Activated CD8-positive, alpha-beta T cell treated with anti-CD3 and anti-CD28 coated beads for 36 hours (primary cell): ENCODE data around the gene HNRNPC. TPM values are rescaled to one million over a fixed set of nuclear protein-coding genes. Genes with fewer than 3 reads are reported as not detected.
"Not testable (repeated sequence)": the region's sequence is repeated elsewhere in the genome, so short reads cannot be mapped to it uniquely, and the experiment has no call there.

Experiments
- ATAC-seq: fragments of 200-7000 bp; cut with Tn5 transposase; one replicate; pipeline ENCODE4 v1.10.0; 2021; ENCODE audit warnings: mild to moderate bottlenecking, moderate library complexity
- CTCF ChIA-PET: fragments of 350-600 bp; sonication (Branson Sonifier 250); formaldehyde crosslinking; loops from one replicate; lab custom pipeline; 2021; ENCODE audit warnings: antibody characterized with exemption; lab: Charles Lee
- POLR2A ChIA-PET: fragments of 350-600 bp; sonication (Branson Sonifier 250); formaldehyde crosslinking; loops from one replicate; lab custom pipeline; 2021; ENCODE audit warnings: antibody characterized with exemption; lab: Charles Lee
- DNase-seq: peaks from one replicate; pipeline ENCODE4 v3.0.0-alpha.2; 2020
- H3K27ac Mint-ChIP-seq: one replicate; pipeline ENCODE4 v1.8.0; 2021; ENCODE audit warnings: mild to moderate bottlenecking, mixed read lengths
- H3K27me3 Mint-ChIP-seq: one replicate; pipeline ENCODE4 v1.8.0; 2021; ENCODE audit warnings: mixed read lengths
- H3K36me3 Mint-ChIP-seq: one replicate; pipeline ENCODE4 v1.8.0; 2021; ENCODE audit warnings: low read depth, mixed read lengths
- H3K4me1 Mint-ChIP-seq: one replicate; pipeline ENCODE4 v1.8.0; 2021; ENCODE audit warnings: low read depth, mixed read lengths
- H3K4me3 Mint-ChIP-seq: one replicate; pipeline ENCODE4 v1.8.0; 2021; ENCODE audit warnings: mild to moderate bottlenecking, moderate library complexity, mixed read lengths
- H3K9me3 Mint-ChIP-seq: one replicate; pipeline ENCODE4 v1.8.0; 2021; ENCODE audit warnings: mixed read lengths
- intact Hi-C: fragments of 100-400 bp; cut with micrococcal nuclease; formaldehyde crosslinking; loops from one replicate; pipeline ENCODE4 v1.10.0; 2022
- total RNA-seq, 2 experiments: library from RNA; stranded (reverse); gene quantifications; one replicate each; pipeline ENCODE4 v1.2.3, GENCODE V29; 2021
- TF ChIP-seq, protein P1 (sequence below): fragments of 200-600 bp; IDR thresholded peaks from one replicate; pipeline ENCODE4 v1.8.0; 2022; ENCODE audit warnings: antibody characterized with exemption, mild to moderate bottlenecking

Gene HNRNPC
- total RNA-seq, 2 experiments from 2014 or later, result 1,078 to 1,115 TPM

GRCh38 chr14:21215879-21216251, 53.4 kb downstream of the HNRNPC start:
- no peaks in the 10 kb centered on the region for H3K9me3 Mint-ChIP-seq
- ATAC-seq (no peak), DNase-seq (no peak)
- TF ChIP-seq, protein P1, sequence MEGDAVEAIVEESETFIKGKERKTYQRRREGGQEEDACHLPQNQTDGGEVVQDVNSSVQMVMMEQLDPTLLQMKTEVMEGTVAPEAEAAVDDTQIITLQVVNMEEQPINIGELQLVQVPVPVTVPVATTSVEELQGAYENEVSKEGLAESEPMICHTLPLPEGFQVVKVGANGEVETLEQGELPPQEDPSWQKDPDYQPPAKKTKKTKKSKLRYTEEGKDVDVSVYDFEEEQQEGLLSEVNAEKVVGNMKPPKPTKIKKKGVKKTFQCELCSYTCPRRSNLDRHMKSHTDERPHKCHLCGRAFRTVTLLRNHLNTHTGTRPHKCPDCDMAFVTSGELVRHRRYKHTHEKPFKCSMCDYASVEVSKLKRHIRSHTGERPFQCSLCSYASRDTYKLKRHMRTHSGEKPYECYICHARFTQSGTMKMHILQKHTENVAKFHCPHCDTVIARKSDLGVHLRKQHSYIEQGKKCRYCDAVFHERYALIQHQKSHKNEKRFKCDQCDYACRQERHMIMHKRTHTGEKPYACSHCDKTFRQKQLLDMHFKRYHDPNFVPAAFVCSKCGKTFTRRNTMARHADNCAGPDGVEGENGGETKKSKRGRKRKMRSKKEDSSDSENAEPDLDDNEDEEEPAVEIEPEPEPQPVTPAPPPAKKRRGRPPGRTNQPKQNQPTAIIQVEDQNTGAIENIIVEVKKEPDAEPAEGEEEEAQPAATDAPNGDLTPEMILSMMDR, result no peak
- ChIA-PET POLR2A (interaction anchor here (1.0 to 1.9 kb wide), 5 partner anchors 17 to 49 kb away, joined by 3 to 5 read pairs (median 5); no protein-coding TSS in a partner anchor), CTCF (no interaction called here)
- intact Hi-C loops, result no loop called here
- peaks cover 78% of the 10 kb centered on the region for H3K36me3 Mint-ChIP-seq
- peak overlapping the region; percentile 81 for H3K27ac Mint-ChIP-seq
- H3K4me1 Mint-ChIP-seq, result peaks cover 70% of the 10 kb centered on the region
- no peaks in the 10 kb centered on the region for H3K27me3 Mint-ChIP-seq
- peak overlapping the region; percentile 22 for H3K4me3 Mint-ChIP-seq

- Mint-ChIP-seq H3K27me3 (no peaks in the 10 kb centered on the region), H3K4me1 (peaks cover 67% of the 10 kb centered on the region), H3K36me3 (peaks cover 75% of the 10 kb centered on the region), H3K9me3 (no peaks in the 10 kb centered on the region), H3K4me3 (no peak overlapping the region), H3K27ac (peak overlapping the region; percentile 81)
- ChIA-PET POLR2A (interaction anchor here (0.7 to 1.9 kb wide), 10 partner anchors 14 to 198 kb away, joined by 3 to 5 read pairs (median 4); no protein-coding TSS in a partner anchor), CTCF (interaction anchor here (0.7 to 1.4 kb wide), 3 partner anchors 16 to 111 kb away, joined by 3 read pairs; no protein-coding TSS in a partner anchor)
- intact Hi-C loops, result no loop called here
- ATAC-seq, result peak; percentile 46
- TF ChIP-seq, protein P1, result no peak
- DNase-seq, result no peak
Observed at GRCh38 chr14:21215130-21215878, 53.9 kb downstream of the HNRNPC start.

GRCh38 chr14:21213652-21214051, 55.6 kb downstream of the HNRNPC start:
- Mint-ChIP-seq H3K27ac (peak overlapping the region; percentile 51), H3K9me3 (no peaks in the 10 kb centered on the region)
- ATAC-seq, result no peak

GRCh38 chr14:21212824-21213223, 56.4 kb downstream of the HNRNPC start:
- H3K4me3 Mint-ChIP-seq, DNase-seq, H3K9me3 Mint-ChIP-seq, CTCF ChIA-PET, H3K27me3 Mint-ChIP-seq, ATAC-seq, intact Hi-C loops: not testable (repeated sequence)
- Mint-ChIP-seq H3K4me1 (peaks cover 68% of the 10 kb centered on the region), H3K36me3 (peaks cover 83% of the 10 kb centered on the region), H3K27ac (peak overlapping the region; percentile 73)
- POLR2A ChIA-PET, result interaction anchor here (0.6 to 1.5 kb wide), 2 partner anchors 10 to 13 kb away, joined by 3 to 5 read pairs; no protein-coding TSS in a partner anchor

More at GRCh38 chr14:21213652-21214051, 55.6 kb downstream of the HNRNPC start:
- intact Hi-C loops, result no loop called here
- ChIA-PET CTCF (no interaction called here), POLR2A (interaction anchor here (1.6 kb wide), 1 partner anchor 18 kb away, joined by 4 read pairs; no protein-coding TSS in a partner anchor)
- H3K27me3 Mint-ChIP-seq, result no peaks in the 10 kb centered on the region
- no peak overlapping the region for H3K4me3 Mint-ChIP-seq
- no peak for DNase-seq
- H3K36me3 Mint-ChIP-seq, result peaks cover 78% of the 10 kb centered on the region
- peaks cover 65% of the 10 kb centered on the region for H3K4me1 Mint-ChIP-seq
- TF ChIP-seq, protein P1, result no peak

DNA sequence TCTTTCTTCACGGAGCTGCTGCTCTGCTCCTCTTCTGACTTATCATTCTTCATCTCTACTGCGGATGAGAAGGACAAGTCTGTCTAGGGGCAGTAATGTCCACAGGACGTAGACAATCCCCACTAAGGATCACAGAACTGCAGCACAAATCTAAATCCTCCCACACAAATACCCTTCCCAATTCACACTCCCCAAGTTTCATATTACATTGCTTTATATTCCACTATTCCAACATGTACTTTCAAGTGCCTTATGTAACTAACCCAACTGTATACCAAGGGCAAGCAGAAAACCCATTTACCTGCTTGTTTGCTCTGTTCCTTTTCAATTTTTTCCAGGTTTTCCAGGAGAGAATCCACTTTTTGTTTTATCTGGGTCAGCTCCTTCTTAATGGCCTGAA, 57.7 kb downstream of the HNRNPC start:
- H3K36me3 Mint-ChIP-seq, result peaks cover 89% of the 10 kb centered on the region
- peak overlapping the region; percentile 75 for H3K27ac Mint-ChIP-seq
- H3K4me1 Mint-ChIP-seq, result peaks cover 71% of the 10 kb centered on the region
- ChIA-PET POLR2A (interaction anchor here (1.5 kb wide), 1 partner anchor 8 kb away, joined by 5 read pairs; no protein-coding TSS in a partner anchor), CTCF (no interaction called here)
- TF ChIP-seq, protein P1, result no peak
- no peak overlapping the region for H3K4me3 Mint-ChIP-seq
- ATAC-seq (no peak), DNase-seq (no peak)
- H3K27me3 Mint-ChIP-seq, result no peaks in the 10 kb centered on the region
- no peaks in the 10 kb centered on the region for H3K9me3 Mint-ChIP-seq
- intact Hi-C loops, result no loop called here
